Putamen (tissue), 1 donor: ENCODE results near the gene NDFIP1.
"Not testable (repeated sequence)": the region's sequence is repeated elsewhere in the genome, so short reads cannot be mapped to it uniquely, and the experiment has no call there.

Experiments used
- DNase-seq: peaks from one replicate; pipeline ENCODE4 v3.0.0-alpha.2; 2016; ENCODE audit warnings: low spot score

The NDFIP1 gene

GRCh38 chr5:142154449-142154841 lies 45.9 kb downstream of the NDFIP1 start:
- not testable (repeated sequence) for DNase-seq

- no peak for DNase-seq
These were observed 48.4 kb downstream of the NDFIP1 start for GRCh38 chr5:142156839-142157463.

GRCh38 chr5:142159354-142159753 lies 50.8 kb downstream of the NDFIP1 start:
- DNase-seq = no peak

- DNase-seq = no peak
These were observed 55.7 kb downstream of the NDFIP1 start for GRCh38 chr5:142164315-142164714.

GRCh38 chr5:142166754-142167153 lies 58.2 kb downstream of the NDFIP1 start:
- DNase-seq = no peak

- no peak for DNase-seq
These were observed 58.9 kb downstream of the NDFIP1 start for GRCh38 chr5:142167458-142167857.

- no peak for DNase-seq
These were observed 59.8 kb downstream of the NDFIP1 start for GRCh38 chr5:142168365-142168764.

- no peak for DNase-seq
These were observed 61.8 kb downstream of the NDFIP1 start for GRCh38 chr5:142170254-142170953.

GRCh38 chr5:142171270-142171669 lies 62.7 kb downstream of the NDFIP1 start:
- no peak for DNase-seq

- DNase-seq = no peak
These were observed 66.5 kb downstream of the NDFIP1 start for GRCh38 chr5:142175039-142175438.

GRCh38 chr5:142175461-142176142 lies 67.0 kb downstream of the NDFIP1 start:
- no peak for DNase-seq

- no peak for DNase-seq
These were observed 67.7 kb downstream of the NDFIP1 start for GRCh38 chr5:142176255-142176654.

GRCh38 chr5:142178651-142179050 lies 70.1 kb downstream of the NDFIP1 start:
- no peak for DNase-seq

GRCh38 chr5:142179776-142180387 lies 71.3 kb downstream of the NDFIP1 start:
- DNase-seq = no peak

- no peak for DNase-seq
These were observed 72.5 kb downstream of the NDFIP1 start for GRCh38 chr5:142181096-142181495.

- no peak for DNase-seq
These were observed 73.1 kb downstream of the NDFIP1 start for GRCh38 chr5:142181547-142182163.

GRCh38 chr5:142182840-142183239 lies 74.3 kb downstream of the NDFIP1 start:
- no peak for DNase-seq

- no peak for DNase-seq
These were observed 75.0 kb downstream of the NDFIP1 start for GRCh38 chr5:142183561-142183960.

- no peak for DNase-seq
These were observed 76.4 kb downstream of the NDFIP1 start for GRCh38 chr5:142184988-142185387.

- no peak for DNase-seq
These were observed 77.9 kb downstream of the NDFIP1 start for GRCh38 chr5:142186514-142186856.

GRCh38 chr5:142186857-142187594 lies 78.4 kb downstream of the NDFIP1 start:
- no peak for DNase-seq

- DNase-seq = not testable (repeated sequence)
These were observed 80.1 kb downstream of the NDFIP1 start for GRCh38 chr5:142188691-142189090.
